Right atrium auricular region (tissue), 2 donors: Measurements from ENCODE around the gene C9orf72. TPM values are rescaled to one million over a fixed set of nuclear protein-coding genes. Genes with fewer than 3 reads are reported as not detected.
A peak's percentile ranks its signal among the peaks of the same experiment; 100 is the strongest.

Experiments used
- DNase-seq: peaks from one replicate; pipeline ENCODE4 v3.0.0-alpha.2; 2019; ENCODE audit warnings: low spot score
- H3K27ac ChIP-seq, 2 donors: fragments of 200-600 bp; sonication (generic); 1 replicate in 1 of 2; 2 replicates in 1 of 2; pipeline ENCODE4 v1.5.1; 2016 to 2019
- H3K27me3 ChIP-seq, 2 donors: fragments of 200-600 bp; sonication (generic); one replicate each; pipeline versions ENCODE4 v1.5.1 to v1.6.0; 2017 to 2019
- H3K36me3 ChIP-seq: fragments of 200-600 bp; sonication (generic); one replicate; pipeline ENCODE4 v1.5.1; 2016
- H3K4me1 ChIP-seq, 2 donors: fragments of 200-600 bp; sonication (generic); one replicate each; pipeline versions ENCODE4 v1.5.1 to v1.6.0; 2017 to 2019
- H3K4me3 ChIP-seq, 2 donors: fragments of 200-600 bp; sonication (generic); 1 replicate in 1 of 2; 2 replicates in 1 of 2; pipeline ENCODE4 v1.5.1; 2017 to 2019; ENCODE audit warnings: mild to moderate bottlenecking in 1 of 2, moderate library complexity in 1 of 2
- H3K9me3 ChIP-seq, 2 donors: fragments of 200-600 bp; sonication (generic); one replicate each; pipeline ENCODE4 v1.5.1; 2019
- CTCF ChIP-seq, 2 donors: fragments of 200-600 bp; sonication (generic); IDR thresholded peaks; one replicate each; pipeline ENCODE4 v1.5.1; 2019; ENCODE audit warnings: antibody characterized with exemption in 2 of 2
- total RNA-seq, 2 donors: library from RNA; depleted of rRNA; stranded (reverse); fragments of >200 nt; gene quantifications; one replicate each; pipeline ENCODE4 v1.1.0, GENCODE V29; 2016

The C9orf72 gene
- total RNA-seq, 2 donors from 2014 or later, result 8.4 to 10.3 TPM

- Histone ChIP-seq H3K4me3 (no peak overlapping the region), H3K9me3 (no peaks in the 10 kb centered on the region), H3K36me3 (no peaks in the 10 kb centered on the region), H3K27me3 (no peaks in the 10 kb centered on the region), H3K27ac (no peak overlapping the region), H3K4me1 (peaks cover 0 to 15% of the 10 kb centered on the region in 2 donors)
- no peak for TF ChIP-seq CTCF (IDR thresholded peaks at IDR 0.05)
- no peak for DNase-seq
Measured at GRCh38 chr9:27532046-27532445, 41.2 kb downstream of the C9orf72 start.

- no peak overlapping the region for H3K4me3 ChIP-seq
- no peaks in the 10 kb centered on the region for H3K27me3 ChIP-seq
- no peak for DNase-seq
- no peak overlapping the region for H3K27ac ChIP-seq
- TF ChIP-seq CTCF (IDR thresholded peaks at IDR 0.05), result no peak
- H3K9me3 ChIP-seq, result no peaks in the 10 kb centered on the region
- no peaks in the 10 kb centered on the region for H3K36me3 ChIP-seq
- H3K4me1 ChIP-seq, result peaks cover 0 to 15% of the 10 kb centered on the region in 2 donors
Measured at GRCh38 chr9:27530915-27531755, 42.1 kb downstream of the C9orf72 start.

- peak; percentile 83 for DNase-seq
- H3K27ac ChIP-seq, result peak within 1 kb of the TSS; percentile 69 to 84
- peak within 1 kb of the TSS; percentile 68 to 74 for H3K4me3 ChIP-seq
- TF ChIP-seq CTCF (IDR thresholded peaks at IDR 0.05), result peak; percentile 91 to 99
- H3K9me3 ChIP-seq, result no peaks in the 10 kb centered on the region
- H3K27me3 ChIP-seq, result no peaks in the 10 kb centered on the region
- no peaks in the 10 kb centered on the region for H3K36me3 ChIP-seq
- peaks cover 0 to 15% of the 10 kb centered on the region in 2 donors for H3K4me1 ChIP-seq
Measured at GRCh38 chr9:27529316-27530278, 43.7 kb downstream of the C9orf72 start, which contains the start of gene MOB3B. TSS of gene MOB3B (minus strand) at chr9:27529814. CDS start at chr9:27455550, 74,264 bp downstream.

- Histone ChIP-seq H3K27ac (peak overlapping the region; percentile 69 to 84), H3K27me3 (no peaks in the 10 kb centered on the region), H3K4me3 (peak overlapping the region; percentile 68 to 74), H3K4me1 (peaks cover 0 to 15% of the 10 kb centered on the region in 2 donors), H3K9me3 (no peaks in the 10 kb centered on the region), H3K36me3 (no peaks in the 10 kb centered on the region)
- DNase-seq, result peak; percentile 70
- TF ChIP-seq CTCF (IDR thresholded peaks at IDR 0.05), result no peak
Measured at GRCh38 chr9:27528886-27529315, 44.4 kb downstream of the C9orf72 start.

GRCh38 chr9:27528076-27528885 is 45.0 kb downstream of the C9orf72 start:
- peak overlapping the region; percentile 69 to 84 for H3K27ac ChIP-seq
- H3K36me3 ChIP-seq, result no peaks in the 10 kb centered on the region
- H3K9me3 ChIP-seq, result no peaks in the 10 kb centered on the region
- peak overlapping the region; percentile 68 to 74 for H3K4me3 ChIP-seq
- TF ChIP-seq CTCF (IDR thresholded peaks at IDR 0.05), result no peak
- peak; percentile 83 for DNase-seq
- H3K4me1 ChIP-seq, result peaks cover 0 to 15% of the 10 kb centered on the region in 2 donors
- H3K27me3 ChIP-seq, result no peaks in the 10 kb centered on the region
